ENCODE data around the gene DPF3.

Gene DPF3

GRCh38 chr14:72904218-72904617 is 10.3 kb upstream of the DPF3 start:
- DNase-seq: no peak

DNA sequence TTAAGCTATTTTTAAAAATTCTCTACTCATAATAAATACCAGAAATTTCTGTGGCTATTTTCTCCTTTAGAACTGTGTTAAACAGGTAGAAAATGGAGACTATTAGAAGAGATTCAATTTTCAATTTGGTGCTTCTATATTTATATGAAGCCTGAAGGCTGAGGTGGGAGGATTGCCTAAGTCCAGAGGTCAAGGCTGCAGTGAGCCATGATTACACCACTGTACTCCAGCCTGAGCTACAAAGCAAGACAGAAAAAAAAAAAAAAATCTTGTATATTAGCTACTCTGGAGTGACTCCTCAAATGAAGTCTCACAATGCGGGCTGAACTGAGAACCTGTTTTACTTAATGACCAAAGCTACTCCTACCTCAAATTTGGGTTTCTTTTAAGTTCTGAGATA is 9.8 kb upstream of the DPF3 start:
- DNase-seq: no peak

DNA sequence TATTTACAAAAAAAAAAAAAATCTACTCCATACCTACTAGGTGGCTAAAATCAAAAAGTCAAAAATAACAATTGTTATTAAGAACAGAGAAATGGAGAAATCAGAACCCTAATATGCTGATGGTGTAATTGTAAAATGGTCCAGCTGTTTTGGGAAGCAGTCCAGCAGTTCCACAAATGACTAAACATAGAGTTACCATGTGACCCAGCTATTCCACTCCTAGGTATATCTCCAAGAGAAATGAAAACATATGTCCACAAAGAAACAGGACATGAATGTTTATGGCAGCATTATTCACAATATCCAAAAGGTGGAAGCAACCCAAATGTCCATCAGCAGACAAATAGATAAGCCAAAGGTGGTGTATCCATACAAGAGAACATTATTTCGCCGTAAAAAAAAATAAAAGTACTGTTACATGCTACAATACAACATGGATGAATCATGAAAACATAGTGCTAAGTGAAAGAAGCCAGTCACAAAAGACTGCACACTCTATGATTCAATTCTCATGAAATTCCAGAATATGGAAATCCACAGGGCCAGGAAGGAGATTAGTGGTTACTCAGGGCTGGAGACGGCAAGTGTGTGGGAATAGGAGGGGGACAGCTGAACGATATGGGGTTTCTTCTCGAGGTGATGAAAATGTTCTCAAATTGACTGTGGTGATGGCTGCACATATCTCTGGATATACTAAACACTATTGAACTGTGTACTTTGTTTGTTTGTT is 9.1 kb upstream of the DPF3 start:
- DNase-seq: no peak

DNA sequence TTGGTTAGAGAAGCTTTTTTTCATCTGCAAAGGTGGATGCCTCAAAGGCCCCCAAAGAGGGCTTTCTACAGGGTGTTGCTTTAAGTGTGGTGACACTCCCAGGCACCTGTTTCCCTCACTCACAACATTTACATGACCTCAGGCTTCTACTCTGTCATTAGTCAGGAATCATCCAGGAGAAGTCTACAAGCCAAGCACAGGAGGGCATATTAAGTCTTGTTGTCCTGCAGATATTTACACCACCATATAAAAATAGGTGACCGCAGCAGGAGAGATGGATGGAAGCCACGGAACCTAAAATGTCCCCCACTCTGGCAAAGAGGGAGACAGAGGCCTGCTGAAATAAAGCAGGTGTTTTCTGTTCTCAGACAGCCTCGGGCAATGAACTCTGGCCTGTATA is 7.5 kb upstream of the DPF3 start:
- no peak for DNase-seq

- DNase-seq: no peak
Measured at GRCh38 chr14:72898448-72898847, 4.5 kb upstream of the DPF3 start.

GRCh38 chr14:72894623-72895378 is 900 bp upstream of the DPF3 start:
- DNase-seq: no peak

- DNase-seq: no peak
Measured at GRCh38 chr14:72894323-72894622, 372 bp upstream of the DPF3 start.

- peak; percentile 29 for DNase-seq
Measured at GRCh38 chr14:72892879-72893635, 844 bp downstream of the DPF3 start.

GRCh38 chr14:72892103-72892878 is 1.6 kb downstream of the DPF3 start:
- DNase-seq: peak; percentile 8

- no peak for DNase-seq
Measured at GRCh38 chr14:72891666-72892102, 2.2 kb downstream of the DPF3 start.

DNA sequence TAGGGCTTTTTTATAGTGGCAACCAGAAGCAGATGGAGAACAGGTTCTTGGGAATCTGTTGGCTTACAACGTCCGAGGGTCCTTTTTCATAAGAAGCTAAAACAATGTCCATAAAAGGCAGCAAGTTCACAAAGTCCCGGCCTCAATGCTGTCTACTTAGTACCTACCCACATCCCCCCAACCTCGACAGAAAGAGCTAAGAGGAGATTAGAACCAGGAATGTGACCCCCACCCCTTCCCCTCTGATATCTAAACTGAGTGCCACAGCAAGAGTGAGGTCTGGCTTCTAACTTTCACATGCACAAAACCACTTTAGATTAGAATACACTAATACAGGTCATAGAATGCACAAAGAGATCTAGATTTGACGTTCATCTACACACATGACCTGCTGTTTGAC is 4.5 kb downstream of the DPF3 start:
- DNase-seq: no peak

- DNase-seq: no peak
Measured at GRCh38 chr14:72888636-72889201, 5.2 kb downstream of the DPF3 start.

DNA sequence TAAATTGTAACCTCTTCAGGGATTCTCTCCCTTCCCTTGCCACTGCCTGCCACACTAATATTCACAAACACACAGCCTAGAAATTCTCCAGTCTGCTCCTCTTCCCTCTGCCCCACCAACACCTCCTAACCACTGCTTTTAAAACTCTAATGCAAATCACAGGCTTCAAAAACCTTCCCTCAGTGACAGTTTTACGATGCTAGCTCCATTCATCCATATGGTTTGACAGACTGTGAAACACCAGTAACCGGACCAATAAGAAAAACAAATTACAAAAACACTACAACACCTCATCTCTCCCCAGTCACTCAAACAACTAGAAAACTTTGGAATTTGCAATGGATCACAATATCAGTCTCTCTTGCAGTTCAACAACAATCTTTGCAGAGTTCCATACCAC is 5.7 kb downstream of the DPF3 start:
- DNase-seq: no peak

DNA sequence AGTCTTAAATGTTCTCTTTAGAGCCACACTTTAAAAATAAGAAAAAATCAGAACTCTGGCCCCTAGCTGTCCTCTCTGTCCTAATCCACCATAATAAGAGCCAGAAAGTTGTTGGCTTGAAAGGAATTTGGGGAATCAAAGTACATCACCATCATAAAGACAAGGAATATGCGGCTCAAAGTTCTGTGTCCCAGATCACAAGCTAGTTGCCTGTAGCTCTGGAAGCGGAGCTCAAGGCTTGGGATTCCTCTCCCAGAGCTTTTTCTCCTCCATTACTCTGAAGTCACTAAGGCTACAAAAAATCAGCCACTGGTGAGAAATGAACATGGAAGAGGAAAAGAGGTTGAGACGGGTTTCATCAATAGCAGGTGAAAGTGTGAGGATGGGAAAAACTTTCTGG is 6.4 kb downstream of the DPF3 start:
- no peak for DNase-seq

DNA sequence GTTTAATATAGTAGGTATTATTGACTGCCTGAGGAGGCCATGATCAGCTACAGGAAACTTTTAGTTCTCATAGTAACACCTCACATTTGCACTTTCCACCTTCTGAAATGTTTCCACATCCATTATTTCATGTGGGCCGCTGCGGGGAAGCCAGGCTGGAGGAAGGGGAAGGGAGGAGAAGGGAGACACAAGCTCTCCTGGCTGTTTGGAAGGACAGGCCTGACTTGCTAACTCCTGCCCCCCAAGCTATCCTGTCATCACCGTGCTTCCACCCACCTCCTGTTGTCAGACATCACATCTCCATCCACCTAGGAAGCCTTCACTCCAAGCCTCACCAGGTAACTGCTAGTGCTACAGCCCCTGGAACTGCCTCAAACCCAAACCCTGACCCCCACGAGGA is 9.5 kb downstream of the DPF3 start:
- no peak for DNase-seq

GRCh38 chr14:72883961-72884360 is 9.9 kb downstream of the DPF3 start:
- no peak for DNase-seq

DNA sequence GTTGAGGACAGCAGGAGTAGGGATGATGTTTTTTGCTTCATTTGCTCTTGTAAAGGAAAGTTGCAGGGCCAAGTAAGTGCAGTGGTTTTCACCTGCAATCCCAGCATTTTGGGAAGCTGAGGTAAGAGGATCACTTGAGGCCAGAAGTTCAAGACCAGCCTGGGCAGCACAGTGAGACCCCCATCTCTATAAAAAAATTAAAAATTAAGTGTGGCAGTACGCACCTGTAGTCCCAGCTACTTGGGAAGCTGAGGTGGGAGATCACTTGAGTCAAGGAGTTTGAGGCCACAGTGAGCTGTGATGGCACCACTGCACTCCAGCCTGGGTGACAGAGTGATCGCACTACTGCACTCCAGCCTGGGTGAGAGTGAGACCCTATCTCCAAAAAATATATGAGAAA is 10.8 kb downstream of the DPF3 start:
- no peak for DNase-seq

GRCh38 chr14:72882463-72882862 is 11.4 kb downstream of the DPF3 start:
- DNase-seq: no peak

GRCh38 chr14:72882047-72882446 is 11.9 kb downstream of the DPF3 start:
- DNase-seq: no peak

- DNase-seq: no peak
Measured at GRCh38 chr14:72881543-72881942, 12.4 kb downstream of the DPF3 start.

DNA sequence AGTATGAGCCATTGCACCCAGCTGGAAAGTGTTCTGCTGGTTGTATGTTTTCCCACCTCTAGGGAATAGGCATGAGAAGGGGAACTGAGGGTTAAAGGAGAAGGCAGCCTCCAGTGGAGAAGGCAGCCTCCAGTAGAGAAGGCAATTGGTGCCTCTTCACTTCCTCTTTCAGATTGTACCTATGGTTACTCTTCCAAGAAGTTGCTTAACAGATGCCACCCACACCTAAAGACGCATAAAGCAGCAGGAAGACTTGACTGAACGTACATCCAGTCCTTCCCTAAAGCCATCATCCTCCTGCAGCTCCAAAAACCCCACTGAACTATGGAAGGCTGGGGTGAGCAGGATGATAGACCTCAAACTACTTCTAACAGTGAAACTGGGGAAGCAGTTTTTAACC is 13.1 kb downstream of the DPF3 start:
- DNase-seq: no peak

DNA sequence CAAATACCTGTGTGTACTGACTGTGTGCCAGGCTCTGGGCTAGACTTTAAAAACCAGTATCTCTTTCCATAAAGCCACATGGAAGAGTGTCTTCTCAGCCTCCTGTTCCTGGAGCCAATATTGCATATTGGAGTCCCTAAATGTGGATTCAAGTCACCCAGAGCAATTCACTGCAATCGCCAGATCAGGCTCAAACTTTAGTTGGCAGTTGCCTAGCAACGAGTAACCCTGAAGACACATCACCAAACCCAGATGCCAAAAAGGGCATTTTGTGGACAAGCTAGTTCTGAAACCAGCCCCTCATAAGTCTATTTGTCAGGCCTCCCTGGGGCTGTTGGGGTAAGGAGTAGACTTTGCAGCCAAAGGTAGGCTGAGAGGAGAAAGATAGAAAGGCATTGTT is 13.7 kb downstream of the DPF3 start:
- no peak for DNase-seq

DNA sequence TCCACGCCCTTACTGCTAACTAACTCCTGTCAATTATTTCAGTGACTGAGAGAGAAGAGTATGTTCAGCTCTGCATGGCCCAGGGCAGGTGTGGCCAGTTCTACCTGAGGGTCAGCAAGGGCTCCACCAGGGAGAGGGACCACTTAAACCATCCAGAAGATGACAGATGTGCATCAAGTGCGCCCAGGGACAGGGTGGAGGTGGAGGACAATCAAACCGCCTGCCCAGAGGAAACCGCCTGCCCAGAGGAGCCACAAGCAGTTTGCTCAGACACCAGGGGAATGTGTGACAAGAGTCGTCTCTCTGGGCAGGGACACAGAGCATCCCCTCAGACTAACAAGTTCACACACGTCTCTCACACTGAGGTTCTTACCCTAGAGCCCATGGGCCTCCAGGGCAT is 14.5 kb downstream of the DPF3 start:
- no peak for DNase-seq

Measured in stimulated activated CD4-positive, alpha-beta T cell treated with anti-CD3 and anti-CD28 coated beads, Interleukin-12 subunit alpha, Interleukin-12 subunit beta, amount 100 ng/mL, for 4 hours (primary cell).